NCI-H2227 (cell line): Measurements from ENCODE around the gene LDAF1.
"Not testable (repeated sequence)": the region's sequence is repeated elsewhere in the genome, so short reads cannot be mapped to it uniquely, and the experiment has no call there.

Experiments used
- DNase-seq: peaks from one replicate; lab custom pipeline; 2025; ENCODE audit not compliant: unreplicated experiment; lab: John Stamatoyannopoulos, UW

Gene LDAF1

DNA sequence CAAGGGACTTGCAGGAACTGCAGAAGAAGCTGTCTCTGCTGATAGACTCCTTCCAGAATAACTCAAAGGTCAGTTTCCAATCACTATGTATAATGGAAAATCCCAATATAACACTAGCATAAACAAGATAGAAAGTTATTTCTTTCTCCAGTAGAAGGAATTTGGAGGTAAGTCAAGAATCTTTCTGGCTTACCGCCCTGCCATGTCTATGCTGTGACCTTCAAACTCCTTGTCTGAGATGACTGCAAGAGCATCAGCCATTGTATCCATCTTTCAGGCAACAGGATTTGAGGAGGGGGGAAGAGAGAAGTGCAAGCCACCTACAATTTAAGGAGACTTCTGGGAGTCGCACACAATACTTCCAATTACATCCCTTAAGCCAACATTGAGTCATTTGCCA, 2.7 kb downstream of the LDAF1 start:
- no peak for DNase-seq

- no peak for DNase-seq
Observed at GRCh38 chr16:21162661-21163151, 4.2 kb downstream of the LDAF1 start.

GRCh38 chr16:21163576-21163975, 5.1 kb downstream of the LDAF1 start:
- no peak for DNase-seq

DNA sequence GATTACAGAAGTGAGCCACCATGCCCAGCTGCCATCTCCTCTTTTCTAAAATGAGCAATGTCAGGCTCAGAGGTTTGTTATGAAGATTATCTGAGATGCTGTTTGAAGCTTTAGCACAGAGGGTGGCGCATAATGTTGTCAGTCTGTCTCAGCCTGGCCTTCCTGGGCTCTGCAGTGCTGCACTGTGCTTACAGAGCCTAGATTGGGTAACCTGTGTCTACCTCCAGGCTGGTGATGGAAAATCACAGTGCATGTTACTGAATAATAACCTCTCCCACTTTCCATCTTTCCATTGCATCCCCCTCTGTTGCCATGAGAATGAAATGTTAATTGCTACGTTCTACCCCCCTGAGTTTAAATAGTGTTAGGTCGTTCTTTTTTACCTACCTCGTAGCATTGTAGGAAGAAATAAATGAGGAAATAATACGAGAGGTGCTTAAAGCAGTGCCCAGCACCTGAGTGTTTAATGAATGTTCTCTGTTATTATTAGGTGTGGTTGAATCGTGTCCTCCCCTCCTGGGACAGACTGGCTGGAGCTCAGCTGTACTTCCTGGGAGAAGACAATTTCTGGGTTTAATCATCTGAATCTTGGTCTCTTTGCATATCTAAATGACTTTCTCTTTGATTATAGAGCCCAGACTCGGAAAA, 6.2 kb downstream of the LDAF1 start:
- DNase-seq, result no peak

GRCh38 chr16:21166561-21166961, 8.1 kb downstream of the LDAF1 start:
- DNase-seq, result no peak

GRCh38 chr16:21167360-21167759, 8.9 kb downstream of the LDAF1 start:
- DNase-seq, result no peak

GRCh38 chr16:21167929-21168602, 9.6 kb downstream of the LDAF1 start:
- DNase-seq, result no peak

DNA sequence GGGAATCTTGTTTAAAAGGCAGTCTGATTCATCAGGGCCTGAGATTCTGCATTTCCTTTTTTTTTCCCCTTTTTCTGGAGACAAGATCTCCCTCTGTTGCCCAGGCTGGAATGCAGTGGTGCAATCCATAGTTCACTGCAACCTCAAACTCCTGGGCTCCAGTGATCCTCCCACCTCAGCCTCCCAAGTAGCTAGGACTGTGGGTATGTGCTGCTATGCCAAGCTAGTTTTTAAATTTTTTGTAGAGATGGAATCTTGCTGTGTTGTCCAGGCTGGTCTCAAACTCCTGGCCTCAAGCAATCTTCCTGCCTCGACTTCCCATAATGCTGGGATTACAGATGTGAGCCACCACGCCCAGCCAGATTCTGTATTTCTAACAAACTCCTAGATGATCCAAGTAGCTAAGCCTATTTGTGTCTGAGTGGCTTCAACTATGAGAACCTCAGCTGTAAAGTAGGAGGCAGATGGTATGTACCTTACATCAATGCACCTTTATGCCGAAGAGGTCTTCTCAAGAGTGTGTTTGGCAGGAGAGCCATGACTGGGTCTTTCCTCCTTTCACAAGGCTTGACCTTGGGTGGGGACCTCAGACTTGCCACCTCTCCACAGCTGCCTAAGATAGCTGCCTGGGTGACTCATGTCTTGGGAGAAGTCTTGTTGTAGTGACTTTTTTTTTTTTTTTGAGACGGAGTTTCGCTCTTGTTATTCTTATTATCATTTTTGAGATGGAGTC, 10.9 kb downstream of the LDAF1 start:
- DNase-seq, result no peak

DNA sequence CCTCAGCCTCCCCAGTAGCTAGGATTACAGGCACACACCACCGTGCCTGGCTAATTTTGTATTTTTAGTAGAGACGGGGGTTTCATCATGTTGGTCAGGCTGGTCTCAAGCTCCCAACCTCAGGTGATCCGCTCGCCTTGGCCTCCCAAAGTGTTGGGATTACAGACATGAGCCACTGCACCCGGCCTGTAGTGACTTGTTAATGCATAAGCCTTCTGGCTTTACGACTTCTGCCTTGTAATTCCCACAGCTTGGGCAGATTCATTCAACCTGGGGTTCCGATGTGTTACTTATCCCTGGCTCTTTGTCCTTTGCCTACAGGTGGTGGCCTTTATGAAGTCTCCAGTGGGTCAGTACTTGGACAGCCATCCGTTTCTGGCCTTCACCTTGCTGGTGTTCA, 11.6 kb downstream of the LDAF1 start:
- not testable (repeated sequence) for DNase-seq

GRCh38 chr16:21172650-21173049, 14.2 kb downstream of the LDAF1 start:
- DNase-seq, result no peak

GRCh38 chr16:21175397-21175796, 16.9 kb downstream of the LDAF1 start:
- no peak for DNase-seq

DNA sequence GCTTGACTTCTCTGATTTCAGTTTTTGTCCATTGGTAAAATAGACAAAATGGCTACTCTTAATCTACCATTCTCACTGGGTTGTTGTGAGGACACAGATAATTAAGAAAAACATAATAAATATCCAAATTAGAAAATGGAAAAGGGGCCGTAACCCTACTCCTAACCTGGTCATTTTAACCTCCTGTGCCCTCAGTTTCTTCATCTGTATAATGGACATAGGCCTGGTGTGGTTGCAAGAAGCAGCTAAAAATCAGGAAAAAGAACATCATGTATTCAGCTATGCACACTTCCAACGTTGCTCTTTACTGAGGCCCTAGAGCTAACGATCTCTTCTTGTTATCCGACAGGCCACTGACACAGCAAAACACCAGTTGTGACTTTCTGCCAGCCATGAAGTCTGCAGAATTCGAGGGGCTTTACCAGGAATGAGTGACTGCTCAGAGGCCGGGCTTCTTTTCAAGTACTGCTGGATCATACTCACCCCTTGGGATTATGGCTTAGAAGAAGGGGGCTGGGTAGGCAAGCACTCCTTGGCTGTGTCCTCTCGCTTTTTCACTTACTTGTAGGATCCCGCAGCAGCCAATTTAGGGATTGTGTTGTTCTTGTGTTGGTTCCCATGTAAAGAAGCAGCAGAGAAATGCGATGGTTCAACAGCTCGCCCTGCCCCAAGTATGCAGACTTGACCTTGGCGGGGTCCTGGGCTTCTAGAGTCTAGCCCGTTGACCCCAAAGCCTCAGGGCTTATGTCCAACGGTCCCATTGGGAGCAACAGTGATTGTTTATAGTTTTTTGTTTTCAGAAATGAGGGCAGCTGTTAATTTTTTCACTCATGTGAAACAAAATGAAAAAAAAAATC, 20.9 kb downstream of the LDAF1 start:
- no peak for DNase-seq

- no peak for DNase-seq
Observed at GRCh38 chr16:21179983-21180365, 21.5 kb downstream of the LDAF1 start.

DNA sequence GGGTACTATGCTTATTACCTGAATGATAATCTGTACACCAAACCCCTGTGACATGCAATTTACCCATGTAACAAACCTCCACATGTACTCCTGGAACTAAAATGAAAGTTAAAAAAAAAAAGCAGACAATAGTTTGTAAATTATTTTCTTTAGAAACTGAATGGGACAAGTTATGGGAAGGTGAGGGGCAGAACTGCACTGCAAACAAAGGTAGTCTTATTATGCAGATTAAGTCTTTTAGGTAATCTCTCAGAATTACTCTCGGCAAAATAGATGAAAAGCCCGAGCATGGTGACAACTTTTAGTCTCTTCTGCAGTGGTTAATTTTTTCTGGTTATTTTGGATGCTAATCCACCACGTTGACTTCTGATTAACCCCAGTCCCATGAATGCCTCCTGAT, 25.5 kb downstream of the LDAF1 start:
- no peak for DNase-seq

- no peak for DNase-seq
Observed at GRCh38 chr16:21184834-21185233, 26.4 kb downstream of the LDAF1 start.

- no peak for DNase-seq
Observed at GRCh38 chr16:21185659-21186325, 27.3 kb downstream of the LDAF1 start.

DNA sequence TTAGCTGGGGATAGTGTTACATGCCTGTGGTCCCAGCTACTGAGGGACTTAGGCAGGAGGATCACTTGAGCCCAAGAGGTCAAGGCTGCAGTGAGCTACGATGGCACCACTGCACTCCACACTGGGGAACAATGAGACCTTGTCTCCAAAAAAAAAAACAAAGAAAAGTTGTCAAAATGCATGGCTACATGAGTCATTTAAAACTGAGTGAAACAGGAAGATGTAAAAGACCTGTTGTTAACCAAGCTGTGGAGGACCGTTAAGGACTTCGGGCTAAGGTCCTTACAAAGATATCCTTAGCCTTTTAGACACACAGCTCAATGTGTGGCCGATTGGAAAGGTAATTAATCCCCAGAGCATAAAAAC, 27.8 kb downstream of the LDAF1 start:
- DNase-seq, result no peak

GRCh38 chr16:21189311-21189710, 30.8 kb downstream of the LDAF1 start:
- no peak for DNase-seq

DNA sequence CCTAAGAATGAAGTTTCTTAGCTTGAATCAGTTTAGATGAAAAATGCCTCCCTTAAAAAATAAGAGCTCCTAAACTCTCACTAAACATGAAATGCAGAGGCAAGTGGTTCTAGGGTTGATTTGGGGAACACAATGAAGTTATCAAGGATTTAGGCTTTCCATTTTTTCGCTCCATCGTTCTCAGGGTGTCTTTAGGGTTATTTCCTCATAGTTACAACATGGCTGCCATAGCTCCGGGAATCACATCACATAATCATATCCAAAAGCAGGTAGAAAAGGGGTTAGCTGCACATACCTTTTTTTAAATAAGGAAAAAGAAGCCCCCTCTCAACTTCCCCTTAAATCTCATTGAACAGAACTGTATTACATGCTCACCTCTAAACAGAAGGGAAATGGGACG, 31.5 kb downstream of the LDAF1 start:
- no peak for DNase-seq

DNA sequence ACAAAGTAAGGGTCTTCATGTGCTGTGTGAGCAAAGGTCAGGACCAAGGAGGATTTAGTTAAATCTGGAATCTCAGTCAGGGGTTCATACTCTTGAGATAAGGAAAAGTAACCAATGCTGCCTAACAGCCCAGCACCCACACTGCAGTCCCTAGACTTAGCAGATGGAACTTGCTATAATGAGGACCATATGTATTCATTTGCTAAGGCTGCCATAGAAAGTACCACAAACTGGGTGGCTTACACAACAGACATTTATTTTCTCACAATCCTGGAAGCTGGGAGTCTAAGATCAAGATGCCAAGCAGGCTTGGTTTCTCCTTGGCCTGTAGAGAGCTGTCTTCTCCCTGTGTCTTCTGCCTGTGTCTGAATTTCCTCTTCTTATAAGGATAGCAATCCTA, 32.1 kb downstream of the LDAF1 start:
- no peak for DNase-seq

- DNase-seq, result no peak
Observed at GRCh38 chr16:21192991-21193390, 34.5 kb downstream of the LDAF1 start.
